CD4-positive, alpha-beta T cell (primary cell): ENCODE data around the gene GRID1. TPM values are rescaled to one million over a fixed set of nuclear protein-coding genes. Genes with fewer than 3 reads are reported as not detected.

Experiments
- ATAC-seq: fragments of 200-7000 bp; cut with Tn5 transposase; one replicate; pipeline ENCODE4 v1.10.0; 2022; ENCODE audit warnings: mild to moderate bottlenecking; ENCODE audit not compliant: poor library complexity
- CTCF ChIA-PET: fragments of 350-600 bp; sonication (Branson Sonifier 250); formaldehyde crosslinking; loops from one replicate; lab custom pipeline; 2021; ENCODE audit warnings: antibody characterized with exemption, inconsistent platforms; lab: Charles Lee
- POLR2A ChIA-PET: fragments of 350-600 bp; sonication (Branson Sonifier 250); formaldehyde crosslinking; loops from one replicate; lab custom pipeline; 2021; ENCODE audit warnings: antibody characterized with exemption, inconsistent platforms; lab: Charles Lee
- DNase-seq, 14 experiments: peaks; one replicate each; pipeline ENCODE4 v3.0.0-alpha.2; 2013 to 2020; ENCODE audit warnings: mixed read lengths in 2 of 14
- H3K27ac ChIP-seq, 2 donors: one replicate each; pipeline versions ENCODE4 v1.5.1 to v1.7.0; 2013; ENCODE audit warnings: low read length in 2 of 2, low read depth in 1 of 2, mild to moderate bottlenecking in 1 of 2
- H3K27me3 ChIP-seq, 2 experiments: 1 replicate in 1 of 2; 2 replicates in 1 of 2; pipeline versions ENCODE4 v1.6.1 to v1.7.0; 2013; ENCODE audit warnings: low read length in 2 of 2, control low read depth in 1 of 2, mild to moderate bottlenecking in 1 of 2, moderate library complexity in 1 of 2; ENCODE audit not compliant: insufficient read depth in 2 of 2, control insufficient read depth in 1 of 2
- H3K36me3 ChIP-seq: one replicate; pipeline ENCODE4 v1.6.1; 2013; ENCODE audit warnings: low read length, control low read depth; ENCODE audit not compliant: insufficient read depth
- H3K4me1 ChIP-seq: one replicate; pipeline ENCODE4 v1.6.1; 2013; ENCODE audit warnings: low read length, control low read depth; ENCODE audit not compliant: insufficient read depth
- H3K4me3 ChIP-seq: one replicate; pipeline ENCODE4 v1.5.1; 2013; ENCODE audit warnings: mild to moderate bottlenecking, low read length, moderate library complexity
- H3K9me3 ChIP-seq, 2 experiments: 1 replicate in 1 of 2; 2 replicates in 1 of 2; pipeline versions ENCODE4 v1.6.1 to v1.7.0; 2013; ENCODE audit warnings: low read length in 2 of 2, mild to moderate bottlenecking in 2 of 2, control low read depth in 1 of 2, moderate library complexity in 1 of 2; ENCODE audit not compliant: control insufficient read depth in 1 of 2, insufficient read depth in 1 of 2
- H3K27ac Mint-ChIP-seq: one replicate; pipeline ENCODE4 v1.8.0; 2020; ENCODE audit warnings: mixed read lengths
- H3K27me3 Mint-ChIP-seq: one replicate; pipeline ENCODE4 v1.8.0; 2021; ENCODE audit warnings: mixed read lengths
- H3K36me3 Mint-ChIP-seq: one replicate; pipeline ENCODE4 v1.8.0; 2021; ENCODE audit warnings: low read depth, mixed read lengths
- H3K4me1 Mint-ChIP-seq: one replicate; pipeline ENCODE4 v1.8.0; 2021; ENCODE audit warnings: low read depth, mixed read lengths
- H3K4me3 Mint-ChIP-seq: one replicate; pipeline ENCODE4 v1.8.0; 2020; ENCODE audit warnings: mild to moderate bottlenecking, mixed read lengths
- H3K9me3 Mint-ChIP-seq: one replicate; pipeline ENCODE4 v1.8.0; 2020; ENCODE audit warnings: mixed read lengths
- CTCF ChIP-seq: fragments of 200-600 bp; IDR thresholded peaks from one replicate; pipeline ENCODE4 v1.8.0; 2022; ENCODE audit warnings: antibody characterized with exemption, mild to moderate bottlenecking
- intact Hi-C, 2 experiments: fragments of 100-400 bp; cut with DNase I in 1 of 2; cut with micrococcal nuclease in 1 of 2; formaldehyde crosslinking; loops; one replicate each; pipeline versions ENCODE4 v1.15.1 to v1.9.0; 2023 to 2025; cut with DNase I, micrococcal nuclease
- total RNA-seq, 174 experiments: library from RNA in 2 of 174; stranded (reverse) in 2 of 174; gene quantifications; one replicate each; pipeline ENCODE4 v1.2.3 and lab custom pipeline; 2021 to 2026

The GRID1 gene
- total RNA-seq, 2 experiments from 2014 or later: not detected

- ChIA-PET CTCF (no interaction called here), POLR2A (no interaction called here)
- Mint-ChIP-seq H3K9me3 (no peaks in the 10 kb centered on the region), H3K27ac (no peak overlapping the region), H3K27me3 (peaks cover 3% of the 10 kb centered on the region), H3K4me3 (no peak overlapping the region), H3K36me3 (no peaks in the 10 kb centered on the region), H3K4me1 (no peaks in the 10 kb centered on the region)
- H3K27ac ChIP-seq: no peak overlapping the region
- H3K9me3 ChIP-seq: peaks cover 0 to 3% of the 10 kb centered on the region in 2 experiments
- ATAC-seq (no peak), DNase-seq (no peak)
- no peaks in the 10 kb centered on the region for H3K27me3 ChIP-seq
- H3K4me3 ChIP-seq: no peak overlapping the region
- TF ChIP-seq CTCF: no peak
- intact Hi-C loops: no loop called here
- no peaks in the 10 kb centered on the region for H3K36me3 ChIP-seq
- H3K4me1 ChIP-seq: no peaks in the 10 kb centered on the region
Measured at GRCh38 chr10:86340991-86341260, 25.7 kb downstream of the GRID1 start.

DNA sequence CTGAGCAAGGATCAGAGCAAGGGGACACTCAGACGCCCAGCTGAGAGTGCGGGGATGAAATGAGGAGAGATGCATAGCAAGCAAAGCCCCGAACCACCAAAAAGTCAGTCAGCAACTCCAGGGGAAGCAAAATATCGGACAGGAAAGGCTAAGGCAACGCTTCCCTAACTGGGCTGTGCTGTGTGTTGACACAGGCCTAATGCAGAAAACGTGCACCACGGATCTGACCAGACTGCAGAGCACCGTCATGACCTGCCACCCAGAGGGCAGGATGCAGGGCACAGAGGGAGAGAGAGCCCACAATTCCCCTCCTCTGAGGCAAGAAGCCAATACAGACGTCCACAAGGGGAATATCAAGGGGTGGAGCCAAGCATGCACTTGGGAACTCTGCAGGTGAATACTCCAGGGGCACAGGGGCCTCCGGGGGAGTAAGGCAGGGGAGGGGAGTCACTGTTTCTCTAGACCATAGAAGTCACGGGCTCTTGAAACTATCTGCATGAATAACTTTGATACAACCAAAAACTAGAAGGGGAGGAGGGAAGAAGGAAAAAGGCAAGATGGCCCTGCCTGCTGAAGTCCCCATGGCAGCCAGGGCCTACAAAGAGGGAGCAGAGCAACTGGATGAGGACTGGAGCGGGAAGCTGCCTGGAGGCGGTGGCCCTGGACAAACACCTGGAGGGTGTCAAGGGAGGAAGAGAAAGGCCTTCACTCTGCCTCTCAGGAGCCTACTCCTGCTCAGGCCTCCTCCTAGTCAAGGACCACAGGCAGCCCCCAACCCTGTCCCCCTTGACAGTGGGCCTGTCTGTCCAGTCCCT is 26.2 kb downstream of the GRID1 start:
- Histone ChIP-seq H3K27me3 (no peaks in the 10 kb centered on the region), H3K36me3 (no peaks in the 10 kb centered on the region), H3K9me3 (peaks cover 0 to 3% of the 10 kb centered on the region in 2 experiments), H3K27ac (no peak overlapping the region), H3K4me1 (no peaks in the 10 kb centered on the region), H3K4me3 (no peak overlapping the region)
- CTCF ChIA-PET: no interaction called here
- DNase-seq: no peak
- intact Hi-C loops: no loop called here
- Mint-ChIP-seq H3K27me3 (peaks cover 3% of the 10 kb centered on the region), H3K27ac (no peak overlapping the region), H3K9me3 (no peaks in the 10 kb centered on the region), H3K4me1 (no peaks in the 10 kb centered on the region), H3K4me3 (no peak overlapping the region), H3K36me3 (no peaks in the 10 kb centered on the region)
- no peak for ATAC-seq
- no peak for TF ChIP-seq CTCF
- POLR2A ChIA-PET: no interaction called here

DNA sequence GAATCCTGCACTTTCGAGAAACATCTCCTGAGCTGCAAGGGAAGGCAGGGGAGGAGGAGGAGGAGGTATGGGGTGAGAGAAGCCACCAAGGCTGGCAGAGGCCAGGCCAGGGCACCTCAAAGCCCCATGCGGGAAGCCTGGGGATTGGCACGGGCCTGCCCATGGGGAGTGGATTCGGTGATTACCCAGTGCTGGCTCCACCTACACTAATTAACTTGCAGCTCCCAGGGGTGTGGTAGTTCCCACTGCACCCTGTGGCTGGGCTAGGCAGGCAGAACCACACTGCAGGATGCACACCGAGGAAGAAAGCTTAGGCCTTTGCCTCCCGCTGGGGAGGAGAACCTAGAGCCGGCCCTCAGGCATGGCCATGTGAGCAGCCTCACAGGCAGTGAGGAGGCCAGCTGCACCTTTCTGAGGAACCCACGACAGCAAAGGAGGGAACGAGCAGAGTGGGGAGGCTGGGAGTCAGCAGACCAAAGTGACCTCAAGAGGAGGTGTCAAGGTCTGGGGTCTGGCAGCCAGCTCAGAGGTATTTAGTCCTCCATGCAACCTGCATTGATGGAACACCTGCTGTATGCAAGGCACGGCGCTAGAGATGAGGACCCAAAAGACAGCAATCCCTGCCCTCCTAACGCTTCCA is 27.2 kb downstream of the GRID1 start:
- Mint-ChIP-seq H3K27me3 (peaks cover 3% of the 10 kb centered on the region), H3K36me3 (no peaks in the 10 kb centered on the region), H3K27ac (no peak overlapping the region), H3K4me1 (no peaks in the 10 kb centered on the region), H3K4me3 (no peak overlapping the region), H3K9me3 (no peaks in the 10 kb centered on the region)
- ATAC-seq (no peak), DNase-seq (no peak)
- H3K27me3 ChIP-seq: no peaks in the 10 kb centered on the region
- ChIA-PET POLR2A (no interaction called here), CTCF (no interaction called here)
- no peak for TF ChIP-seq CTCF
- H3K4me1 ChIP-seq: no peaks in the 10 kb centered on the region
- no peaks in the 10 kb centered on the region for H3K36me3 ChIP-seq
- no peak overlapping the region for H3K4me3 ChIP-seq
- no peak overlapping the region for H3K27ac ChIP-seq
- intact Hi-C loops: no loop called here
- H3K9me3 ChIP-seq: peaks cover 0 to 3% of the 10 kb centered on the region in 2 experiments
